SK-N-SH treated with all-trans-retinoic acid at 6 μM for 48 hours (cell line): Measurements from ENCODE around the gene NADK.

Experiments used
- ATAC-seq: fragments of 200-7000 bp; cut with Tn5 transposase; 3 replicates; pipeline ENCODE4 v1.9.1; 2020; ENCODE audit warnings: mild to moderate bottlenecking, moderate library complexity
- ARNTL ChIP-seq: fragments of 450-650 bp; formaldehyde crosslinking; IDR thresholded peaks from 2 replicates; pipeline ENCODE4 v1.5.0; 2020; ENCODE audit warnings: low read depth, mild to moderate bottlenecking, moderate library complexity, borderline replicate concordance
- BACH2 ChIP-seq: fragments of 250-450 bp; sonication (Bioruptor Pico); IDR thresholded peaks from 2 replicates; pipeline ENCODE4 v1.9.0; 2021; ENCODE audit warnings: mild to moderate bottlenecking, borderline replicate concordance
- CREB5 ChIP-seq: fragments of 250-450 bp; sonication (Bioruptor Pico); IDR thresholded peaks from 2 replicates; pipeline ENCODE4 v1.5.1; 2020; ENCODE audit warnings: low read depth, mild to moderate bottlenecking, moderate library complexity
- CSDC2 ChIP-seq: fragments of 250-450 bp; sonication (Bioruptor Pico); IDR thresholded peaks from 2 replicates; pipeline ENCODE4 v1.5.0; 2020; ENCODE audit warnings: mild to moderate bottlenecking, moderate library complexity
- CSRNP3 ChIP-seq: fragments of 250-450 bp; sonication (Bioruptor Pico); IDR thresholded peaks from 2 replicates; pipeline ENCODE4 v1.5.1; 2021; ENCODE audit warnings: mild to moderate bottlenecking, moderate library complexity
- ESRRG ChIP-seq: fragments of 250-450 bp; sonication (Bioruptor Pico); IDR thresholded peaks from 2 replicates; pipeline ENCODE4 v1.6.1; 2021; ENCODE audit warnings: mild to moderate bottlenecking
- GLIS3 ChIP-seq: fragments of 250-450 bp; sonication (Bioruptor Pico); IDR thresholded peaks from 2 replicates; pipeline ENCODE4 v1.5.0; 2020; ENCODE audit warnings: mild to moderate bottlenecking, moderate library complexity
- ISL1 ChIP-seq: fragments of 250-450 bp; sonication (Bioruptor Pico); IDR thresholded peaks from 2 replicates; pipeline ENCODE4 v2.1.2; 2022; ENCODE audit warnings: mild to moderate bottlenecking, moderate library complexity
- PATZ1 ChIP-seq: fragments of 250-450 bp; sonication (Bioruptor Pico); IDR thresholded peaks from 2 replicates; pipeline ENCODE4 v1.8.0; 2020; ENCODE audit warnings: mild to moderate bottlenecking, moderate library complexity, borderline replicate concordance
- POU6F1 ChIP-seq: fragments of 250-450 bp; sonication (Bioruptor Pico); IDR thresholded peaks from 2 replicates; pipeline ENCODE4 v1.8.0; 2021; ENCODE audit warnings: low read depth, mild to moderate bottlenecking, moderate library complexity, borderline replicate concordance
- PPARA ChIP-seq: fragments of 250-450 bp; sonication (Bioruptor Pico); IDR thresholded peaks from 2 replicates; pipeline ENCODE4 v1.5.0; 2020; ENCODE audit warnings: mild to moderate bottlenecking, borderline replicate concordance
- SNAI2 ChIP-seq: fragments of 250-450 bp; sonication (Bioruptor Pico); IDR thresholded peaks from 2 replicates; pipeline ENCODE4 v1.5.0; 2020; ENCODE audit warnings: mild to moderate bottlenecking, moderate library complexity
- TCF4 ChIP-seq: fragments of 250-450 bp; sonication (Bioruptor Pico); IDR thresholded peaks from 2 replicates; pipeline ENCODE4 v1.8.0; 2021; ENCODE audit warnings: mild to moderate bottlenecking, moderate library complexity, borderline replicate concordance
- TOX ChIP-seq: fragments of 250-450 bp; sonication (Bioruptor Pico); IDR thresholded peaks from 2 replicates; pipeline ENCODE4 v1.8.0; 2021; ENCODE audit warnings: mild to moderate bottlenecking, moderate library complexity, borderline replicate concordance
- ZFP3 ChIP-seq: fragments of 250-450 bp; sonication (Bioruptor Pico); IDR thresholded peaks from 2 replicates; pipeline ENCODE4 v1.5.0; 2020; ENCODE audit warnings: mild to moderate bottlenecking, moderate library complexity
- ZFP30 ChIP-seq: fragments of 450-650 bp; formaldehyde crosslinking; IDR thresholded peaks from 2 replicates; pipeline ENCODE4 v1.5.0; 2022; ENCODE audit warnings: mild to moderate bottlenecking, moderate library complexity
- ZNF565 ChIP-seq: fragments of 450-650 bp; formaldehyde crosslinking; conservative IDR thresholded peaks from 2 replicates; pipeline ENCODE4 v1.5.0; 2020; ENCODE audit warnings: low read depth, mild to moderate bottlenecking, moderate library complexity
- ZNF70 ChIP-seq: fragments of 450-650 bp; formaldehyde crosslinking; IDR thresholded peaks from 2 replicates; pipeline ENCODE4 v1.5.0; 2020; ENCODE audit warnings: mild to moderate bottlenecking, moderate library complexity

Gene NADK

GRCh38 chr1:1760345-1760650, 18.0 kb downstream of the NADK start (continued):
- no peak for TF ChIP-seq GLIS3
- TF ChIP-seq CSDC2 (CRISPR knock-in tag): no peak
- no peak for TF ChIP-seq ARNTL (CRISPR knock-in tag)
- TF ChIP-seq ZFP3 (CRISPR knock-in tag): no peak
- TF ChIP-seq ZNF70 (CRISPR knock-in tag): no peak
- TF ChIP-seq PPARA (CRISPR knock-in tag): no peak
- TF ChIP-seq CREB5: no peak
- TF ChIP-seq, all 23 proteins: peak for 0

- TF ChIP-seq ZFP3 (CRISPR knock-in tag) (no peak), TCF4 (no peak), TOX (CRISPR knock-in tag) (no peak), ISL1 (CRISPR knock-in tag) (no peak), PATZ1 (CRISPR knock-in tag) (no peak), ZNF70 (CRISPR knock-in tag) (no peak), ARNTL (CRISPR knock-in tag) (no peak), ZNF565 (CRISPR knock-in tag) (no peak), ESRRG (CRISPR knock-in tag) (no peak), CSDC2 (CRISPR knock-in tag) (no peak), PPARA (CRISPR knock-in tag) (no peak), POU6F1 (no peak)
- ATAC-seq: no peak
Observed at GRCh38 chr1:1759456-1760344, 18.6 kb downstream of the NADK start.

GRCh38 chr1:1758692-1759455, 19.4 kb downstream of the NADK start:
- no peak for TF ChIP-seq TOX (CRISPR knock-in tag)
- no peak for TF ChIP-seq ZNF70 (CRISPR knock-in tag)
- no peak for ATAC-seq

- no peak for TF ChIP-seq ZFP3 (CRISPR knock-in tag)
- TF ChIP-seq PATZ1 (CRISPR knock-in tag): no peak
- TF ChIP-seq BACH2: no peak
- no peak for TF ChIP-seq ISL1 (CRISPR knock-in tag)
- TF ChIP-seq ZFP30: no peak
- no peak for ATAC-seq
Observed at GRCh38 chr1:1758059-1758621, 20.1 kb downstream of the NADK start.

- no peak for ATAC-seq
- TF ChIP-seq CREB5 (no peak), ZFP30 (no peak), CSRNP3 (CRISPR knock-in tag) (no peak), SNAI2 (CRISPR knock-in tag) (no peak)
- TF ChIP-seq, all 23 proteins: peak for 0
Observed at GRCh38 chr1:1757422-1758058, 20.7 kb downstream of the NADK start.
